RWPE1 (cell line): ENCODE data around the gene NRP1.
A peak's percentile ranks its signal among the peaks of the same experiment; 100 is the strongest.
"Not testable (repeated sequence)": the region's sequence is repeated elsewhere in the genome, so short reads cannot be mapped to it uniquely, and the experiment has no call there.

Source experiments
- CTCF ChIA-PET: fragments of 350-600 bp; sonication (Branson Sonifier 250); formaldehyde crosslinking; extraction: SDS; loops from one replicate; lab custom pipeline; 2021; lab: Yijun Ruan, JAX
- POLR2A ChIA-PET: fragments of 400-600 bp; formaldehyde crosslinking; extraction: SDS; loops from one replicate; lab custom pipeline; 2020; ENCODE audit warnings: antibody characterized with exemption; ENCODE audit not compliant: low non-redundant PET; lab: Yijun Ruan, JAX
- DNase-seq: peaks from one replicate; pipeline ENCODE4 v3.0.0; 2012; ENCODE audit warnings: low spot score
- H3K27ac ChIP-seq: fragments of 450-650 bp; 2 replicates; pipeline ENCODE4 v1.5.1; 2017
- TF ChIP-seq, protein P1 (sequence below): fragments of 450-650 bp; conservative IDR thresholded peaks from 2 replicates; pipeline ENCODE4 v1.5.1; 2017; ENCODE audit warnings: low read depth, mild to moderate bottlenecking

NRP1 gene

DNA sequence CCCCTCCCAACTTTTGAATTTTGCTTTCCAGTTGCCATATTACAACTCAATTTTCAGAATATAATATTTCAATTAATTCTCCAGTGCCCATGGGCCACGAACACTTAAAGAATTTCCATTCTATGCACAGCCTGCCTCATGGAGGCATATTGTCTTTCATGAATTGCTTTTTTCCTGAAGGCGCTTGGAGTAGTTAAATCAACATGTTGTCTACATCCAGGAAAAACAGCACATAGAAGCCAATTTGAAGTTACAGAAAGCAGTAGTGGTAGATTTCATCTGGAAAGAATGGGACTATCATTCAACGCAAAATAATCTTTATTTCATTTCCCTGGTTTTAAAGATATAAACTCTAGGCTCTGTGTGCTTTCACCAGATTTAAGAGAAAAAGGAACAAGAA, 106.0 kb downstream of the NRP1 start:
- no peak for DNase-seq
- POLR2A ChIA-PET = no interaction called here
- CTCF ChIA-PET = no interaction called here
- TF ChIP-seq, protein P1, sequence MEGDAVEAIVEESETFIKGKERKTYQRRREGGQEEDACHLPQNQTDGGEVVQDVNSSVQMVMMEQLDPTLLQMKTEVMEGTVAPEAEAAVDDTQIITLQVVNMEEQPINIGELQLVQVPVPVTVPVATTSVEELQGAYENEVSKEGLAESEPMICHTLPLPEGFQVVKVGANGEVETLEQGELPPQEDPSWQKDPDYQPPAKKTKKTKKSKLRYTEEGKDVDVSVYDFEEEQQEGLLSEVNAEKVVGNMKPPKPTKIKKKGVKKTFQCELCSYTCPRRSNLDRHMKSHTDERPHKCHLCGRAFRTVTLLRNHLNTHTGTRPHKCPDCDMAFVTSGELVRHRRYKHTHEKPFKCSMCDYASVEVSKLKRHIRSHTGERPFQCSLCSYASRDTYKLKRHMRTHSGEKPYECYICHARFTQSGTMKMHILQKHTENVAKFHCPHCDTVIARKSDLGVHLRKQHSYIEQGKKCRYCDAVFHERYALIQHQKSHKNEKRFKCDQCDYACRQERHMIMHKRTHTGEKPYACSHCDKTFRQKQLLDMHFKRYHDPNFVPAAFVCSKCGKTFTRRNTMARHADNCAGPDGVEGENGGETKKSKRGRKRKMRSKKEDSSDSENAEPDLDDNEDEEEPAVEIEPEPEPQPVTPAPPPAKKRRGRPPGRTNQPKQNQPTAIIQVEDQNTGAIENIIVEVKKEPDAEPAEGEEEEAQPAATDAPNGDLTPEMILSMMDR = no peak
- no peak overlapping the region for H3K27ac ChIP-seq

DNA sequence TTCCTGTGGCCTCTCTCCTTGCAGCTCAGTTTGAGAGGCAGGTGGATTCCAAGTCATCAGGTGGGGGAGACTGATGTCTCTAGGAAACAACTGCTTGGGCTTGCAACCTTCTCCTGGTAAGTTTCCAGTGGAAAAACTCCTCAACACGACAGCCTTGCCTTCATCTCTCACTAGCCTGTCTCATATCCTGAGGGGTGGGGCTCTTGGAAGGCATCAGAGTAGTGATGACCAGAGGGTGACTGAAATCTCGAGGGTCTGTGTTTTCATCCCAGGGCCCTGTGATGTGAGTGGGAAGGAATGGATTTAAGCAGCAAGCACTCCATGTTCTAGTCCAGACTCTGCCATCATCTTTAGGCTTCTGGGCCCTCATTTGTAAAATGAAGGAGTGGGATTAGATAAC, 107.0 kb downstream of the NRP1 start:
- ChIA-PET POLR2A (no interaction called here), CTCF (no interaction called here)
- no peak overlapping the region for H3K27ac ChIP-seq
- TF ChIP-seq, protein P1 = no peak
- DNase-seq = no peak

- POLR2A ChIA-PET = no interaction called here
- DNase-seq = no peak
- H3K27ac ChIP-seq = no peak overlapping the region
- TF ChIP-seq, protein P1 = no peak
- CTCF ChIA-PET = no interaction called here
These were observed 110.1 kb downstream of the NRP1 start for GRCh38 chr10:33224251-33224965.

DNA sequence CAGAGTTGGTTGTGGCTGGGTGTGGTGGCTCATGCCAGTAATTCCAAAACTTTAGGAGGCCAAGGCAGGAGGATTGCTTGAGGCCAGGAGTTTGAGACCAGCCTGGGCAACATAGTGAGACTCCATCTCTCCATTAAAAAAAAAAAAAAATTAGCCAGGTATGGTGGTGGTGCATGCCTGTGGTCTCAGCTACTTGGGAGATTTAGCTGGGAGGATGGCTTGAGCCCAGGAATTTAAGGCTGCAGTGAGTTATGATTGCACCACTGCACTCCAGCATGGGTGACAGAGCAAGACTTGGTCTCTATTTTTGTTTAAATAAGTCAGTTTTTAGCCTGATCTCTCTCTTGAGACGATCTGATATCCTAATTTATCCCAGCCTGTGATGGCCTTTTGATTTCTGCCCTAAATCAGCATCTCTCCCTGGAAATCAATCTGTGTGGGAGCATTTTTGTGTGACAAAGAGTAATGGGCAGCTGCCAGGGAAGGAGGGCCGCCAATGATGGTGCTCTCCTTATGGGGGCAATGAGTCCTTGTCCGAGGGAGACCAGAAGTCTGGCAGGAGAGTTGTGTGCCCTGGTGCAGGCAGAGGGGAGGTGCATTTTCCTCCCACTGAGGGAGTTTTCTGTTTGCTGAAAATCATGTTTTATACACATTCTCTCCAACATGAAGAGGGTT, 111.0 kb downstream of the NRP1 start:
- ChIA-PET CTCF (no interaction called here), POLR2A (no interaction called here)
- no peak for DNase-seq
- H3K27ac ChIP-seq = peak overlapping the region; percentile 20; the same call in 1 of the 2 replicates
- TF ChIP-seq, protein P1 = no peak

GRCh38 chr10:33222304-33222703, 112.2 kb downstream of the NRP1 start:
- POLR2A ChIA-PET, DNase-seq, H3K27ac ChIP-seq: not testable (repeated sequence)
- CTCF ChIA-PET = interaction anchor here (0.6 kb wide), 1 partner anchor 26 kb away, joined by 3 read pairs; no protein-coding TSS in a partner anchor

DNA sequence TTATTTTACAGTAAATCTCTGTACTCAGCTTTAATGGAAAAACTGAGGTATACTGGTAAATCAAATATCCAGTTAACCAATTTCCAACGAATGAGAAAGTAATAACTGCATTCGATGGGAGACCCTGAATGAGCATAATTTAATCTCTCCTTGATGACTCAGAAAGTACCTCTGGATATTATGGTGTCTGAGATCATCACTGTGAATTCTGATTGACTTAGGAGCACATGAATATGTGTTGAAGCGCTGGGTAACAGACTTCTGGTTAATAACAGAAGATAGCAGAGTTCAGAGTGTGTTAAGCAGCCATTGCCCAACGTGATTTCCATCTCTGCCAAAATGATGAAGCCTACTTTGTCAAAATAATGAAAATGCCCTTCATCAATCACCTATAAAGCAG, 116.6 kb downstream of the NRP1 start:
- H3K27ac ChIP-seq = peak overlapping the region; percentile 51
- CTCF ChIA-PET = interaction anchor here (0.7 kb wide), 1 partner anchor 209 kb away, joined by 3 read pairs; no protein-coding TSS in a partner anchor
- TF ChIP-seq, protein P1 = no peak
- peak; percentile 4 for DNase-seq
- POLR2A ChIA-PET = no interaction called here
